Measurements from ENCODE around the gene MLLT1.

MLLT1 gene

DNA sequence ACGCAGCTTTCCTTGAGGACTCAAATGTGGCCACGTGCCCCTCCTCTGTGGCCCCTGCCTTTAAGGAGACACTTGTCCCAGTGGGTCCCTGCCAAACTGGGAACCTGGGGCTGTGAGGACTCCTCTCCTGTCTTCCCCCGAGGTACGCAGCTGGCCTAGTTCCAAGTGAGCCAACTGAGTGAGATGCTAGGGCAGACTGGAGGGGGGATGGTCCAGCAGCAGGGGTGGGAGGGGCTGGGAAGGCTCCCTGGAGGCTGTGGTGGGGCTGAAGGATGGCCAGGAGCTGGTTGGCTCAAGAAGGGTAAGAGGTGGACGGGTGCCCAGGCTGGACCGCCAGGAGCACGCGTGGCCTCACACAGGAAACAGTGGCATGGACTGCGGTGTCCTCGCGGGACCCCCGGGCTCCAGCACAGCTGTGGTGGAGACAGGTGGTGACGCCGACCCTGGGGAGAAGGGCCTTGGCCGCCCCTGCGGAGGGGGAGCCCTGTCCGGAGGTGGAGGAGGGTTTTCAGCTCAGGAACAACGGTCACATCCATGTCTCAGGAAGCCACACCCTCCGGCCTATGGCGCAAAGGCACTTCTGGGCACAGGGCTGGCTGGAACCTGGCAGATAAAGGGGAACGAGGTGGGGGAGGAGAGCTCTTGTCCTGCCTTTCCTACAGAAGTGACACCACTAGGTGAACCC lies 45.8 kb downstream of the MLLT1 start:
- no peak for DNase-seq

DNA sequence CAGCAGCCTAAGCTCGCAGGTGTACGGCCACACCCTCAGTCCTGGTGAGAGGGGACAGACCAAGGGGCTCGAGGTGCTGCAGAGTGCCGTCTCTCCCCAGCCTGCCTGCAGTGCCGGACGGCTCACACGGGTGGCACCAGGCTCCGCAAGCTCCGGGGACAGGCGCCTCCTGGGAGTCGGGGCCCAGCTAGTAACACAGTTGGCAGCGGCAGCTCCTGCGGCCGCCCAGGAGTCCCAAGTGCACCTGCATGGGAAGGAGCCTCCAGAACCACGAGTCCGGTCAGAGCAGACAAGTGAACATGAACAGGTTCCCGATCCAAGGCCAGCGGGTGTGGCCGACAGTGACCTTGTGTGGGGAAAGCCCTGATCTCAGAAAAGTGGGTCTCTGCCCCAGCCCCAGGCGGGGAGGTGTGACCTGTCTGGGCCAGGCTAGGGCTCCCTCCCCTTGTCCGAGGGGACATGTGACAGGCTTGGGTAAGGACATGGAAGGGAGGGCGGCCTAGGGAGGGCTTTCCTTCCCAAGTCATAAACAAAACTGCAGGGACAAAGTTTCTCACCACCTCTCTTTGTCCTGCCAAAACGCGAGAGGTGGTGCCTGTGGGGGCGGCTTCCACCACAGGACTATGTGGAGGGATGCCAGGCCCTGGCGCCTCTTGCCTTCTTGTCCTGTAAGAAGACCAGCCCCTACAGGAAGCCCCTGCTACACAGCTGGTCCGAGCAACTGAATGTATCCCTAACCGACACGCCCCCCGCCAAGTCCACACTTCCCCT lies 46.5 kb downstream of the MLLT1 start:
- no peak for DNase-seq

DNA sequence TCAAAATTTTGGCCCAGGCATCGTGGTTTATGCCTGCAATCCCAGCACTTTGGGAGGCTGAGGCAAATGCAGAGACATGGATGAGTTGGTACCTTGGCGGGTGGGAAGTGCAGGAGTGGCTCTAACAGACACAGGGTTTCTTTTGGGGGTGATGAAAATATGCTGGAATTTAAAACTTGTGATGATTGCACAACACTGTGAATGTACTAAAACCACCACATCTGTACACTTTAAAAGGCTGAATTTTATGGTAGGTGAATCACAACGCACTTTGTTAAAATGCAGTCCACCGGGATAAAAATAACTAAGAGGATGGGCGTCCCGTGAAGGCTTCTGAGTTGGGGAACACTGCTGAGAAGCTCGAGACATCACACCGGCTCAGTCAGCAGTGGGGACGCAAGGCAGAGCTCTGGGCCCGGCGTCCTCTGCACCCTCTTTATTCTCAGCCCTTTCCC lies 47.1 kb downstream of the MLLT1 start:
- DNase-seq, result no peak

DNA sequence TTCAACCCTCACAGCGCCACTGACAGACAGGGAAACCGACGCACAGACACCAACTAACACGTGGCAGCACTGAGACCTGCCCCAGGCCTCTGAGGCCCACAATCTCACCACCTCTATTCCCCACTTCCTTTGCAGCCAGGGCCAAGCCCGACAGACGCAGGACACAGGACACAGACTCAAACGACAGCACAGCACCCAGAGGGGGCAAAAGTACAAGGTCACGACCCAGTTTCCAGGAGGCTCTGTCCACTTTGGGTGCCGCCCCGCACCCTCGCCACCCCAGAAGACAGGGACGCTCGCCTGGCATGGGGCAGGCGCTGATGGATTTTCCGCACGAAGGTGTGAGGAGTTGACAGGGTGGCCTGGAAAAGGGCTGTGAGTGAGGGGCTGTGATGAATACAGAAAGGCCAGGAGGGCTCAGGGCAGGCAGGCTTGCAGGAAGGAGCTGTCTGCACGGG lies 48.8 kb downstream of the MLLT1 start:
- no peak for DNase-seq

DNA sequence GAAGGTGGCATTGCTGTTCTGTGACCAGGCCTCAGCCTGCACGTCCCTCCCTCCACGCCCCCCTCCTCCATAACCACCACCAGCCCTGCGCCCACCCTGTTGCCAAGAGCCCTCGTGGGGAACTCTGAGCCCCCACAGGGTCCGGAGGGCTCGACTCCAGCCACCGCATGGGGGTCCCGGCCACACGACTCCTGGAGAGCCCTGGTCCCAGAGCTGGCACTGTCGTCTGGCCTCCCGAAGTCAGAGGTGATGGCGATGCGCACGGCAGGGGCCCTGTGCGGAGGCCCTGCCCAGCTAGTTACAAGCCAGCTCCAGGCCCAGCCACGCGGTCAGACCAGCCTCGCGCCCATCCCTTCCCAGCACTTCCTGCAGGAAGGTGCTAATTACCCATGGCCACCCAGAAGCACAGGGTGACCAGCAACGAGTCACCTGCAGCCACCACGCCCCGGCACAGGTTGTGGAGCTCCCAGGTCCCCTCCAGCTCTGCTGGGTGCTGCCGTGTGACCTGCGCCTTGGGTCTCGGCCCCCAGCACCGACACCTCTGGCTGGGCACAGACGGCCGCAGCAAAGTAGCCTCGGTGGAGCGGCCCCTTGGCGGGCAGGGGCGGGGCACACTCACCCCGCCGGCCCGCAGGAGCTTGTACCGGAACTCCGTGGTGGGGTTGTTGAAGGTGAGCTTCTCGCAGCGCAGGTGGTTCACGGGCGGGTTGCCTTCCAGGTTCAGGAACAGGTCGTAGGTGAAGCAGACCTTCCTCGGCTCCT lies 49.6 kb downstream of the MLLT1 start:
- DNase-seq, result no peak

DNA sequence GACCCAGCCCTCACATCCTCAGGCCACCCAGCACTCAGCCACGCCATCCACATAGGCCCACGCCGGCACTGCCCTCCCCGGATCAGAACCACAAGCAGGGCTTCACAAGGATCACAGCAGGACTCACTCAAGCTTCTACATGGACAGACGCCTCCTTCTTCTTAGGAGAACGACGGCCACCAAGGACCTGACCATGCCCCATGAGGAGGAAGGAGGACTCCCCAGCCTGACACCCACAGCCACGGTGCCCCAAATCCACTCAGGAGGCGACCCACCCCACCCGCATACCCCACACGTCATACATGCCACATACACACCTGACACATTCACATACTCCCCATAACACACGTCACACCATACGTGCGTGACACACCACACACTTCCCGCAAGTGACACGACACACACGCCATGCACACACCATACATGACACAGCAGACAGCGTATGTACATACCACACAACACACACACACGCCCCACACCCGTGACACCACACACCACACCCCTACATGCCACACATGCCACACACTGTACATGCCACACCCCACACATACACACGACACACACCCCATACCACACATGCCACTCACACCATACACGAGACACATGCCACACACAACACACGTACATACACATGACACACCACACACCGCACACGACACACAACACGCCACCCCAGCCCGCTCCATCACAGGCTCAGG lies 50.4 kb downstream of the MLLT1 start:
- no peak for DNase-seq

DNA sequence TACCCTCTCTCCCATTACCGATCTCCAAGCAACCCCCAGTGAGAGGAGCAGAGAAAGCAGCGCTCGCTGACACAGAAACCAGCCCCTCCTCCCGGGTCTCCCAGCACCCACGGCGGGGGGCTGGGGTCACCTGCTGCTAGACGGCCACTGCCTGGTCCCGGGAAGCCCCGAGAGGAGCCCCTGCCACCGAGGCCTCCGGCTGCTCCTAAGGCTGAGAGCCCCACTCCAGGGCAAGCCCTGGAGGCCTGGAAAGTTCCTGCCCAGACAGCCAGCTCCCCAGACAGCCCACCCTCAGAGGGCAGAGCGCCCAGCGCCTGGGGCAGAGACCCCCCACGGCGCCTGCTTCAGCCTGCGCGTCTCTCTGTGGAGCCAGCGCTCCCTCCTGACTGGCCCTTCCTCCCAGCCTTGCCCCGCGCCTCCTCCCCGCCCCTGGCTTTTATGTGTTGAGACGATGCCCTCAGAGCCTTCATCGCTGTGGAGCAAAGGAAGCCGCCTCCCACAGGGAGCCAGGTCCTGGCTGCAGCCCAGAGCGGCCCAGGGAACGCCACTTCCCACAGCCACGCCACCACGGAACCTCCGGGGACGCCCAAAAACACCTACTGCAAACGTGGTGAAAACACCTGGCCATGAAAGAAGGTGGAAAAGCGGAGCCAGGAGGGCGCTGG lies 51.1 kb downstream of the MLLT1 start:
- DNase-seq, result no peak

DNA sequence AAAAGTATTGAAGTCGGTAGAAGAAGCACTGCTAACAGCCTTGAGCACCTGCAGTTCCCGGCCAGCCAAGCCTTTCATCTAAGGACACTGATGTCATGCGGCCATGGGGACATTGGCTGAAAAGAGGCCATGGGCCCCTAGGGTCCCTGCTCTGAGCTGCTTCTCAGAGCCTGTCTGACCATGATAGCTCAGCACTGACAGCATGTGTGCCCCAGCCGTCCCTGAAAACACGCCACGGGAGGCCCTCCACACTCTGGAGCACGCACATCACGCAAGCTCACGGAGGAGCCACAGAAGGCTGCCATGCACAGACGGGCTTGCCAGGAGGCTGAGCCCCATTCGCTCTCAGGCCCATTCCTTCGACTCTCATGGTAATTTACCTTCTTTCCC lies 51.8 kb downstream of the MLLT1 start:
- no peak for DNase-seq

DNA sequence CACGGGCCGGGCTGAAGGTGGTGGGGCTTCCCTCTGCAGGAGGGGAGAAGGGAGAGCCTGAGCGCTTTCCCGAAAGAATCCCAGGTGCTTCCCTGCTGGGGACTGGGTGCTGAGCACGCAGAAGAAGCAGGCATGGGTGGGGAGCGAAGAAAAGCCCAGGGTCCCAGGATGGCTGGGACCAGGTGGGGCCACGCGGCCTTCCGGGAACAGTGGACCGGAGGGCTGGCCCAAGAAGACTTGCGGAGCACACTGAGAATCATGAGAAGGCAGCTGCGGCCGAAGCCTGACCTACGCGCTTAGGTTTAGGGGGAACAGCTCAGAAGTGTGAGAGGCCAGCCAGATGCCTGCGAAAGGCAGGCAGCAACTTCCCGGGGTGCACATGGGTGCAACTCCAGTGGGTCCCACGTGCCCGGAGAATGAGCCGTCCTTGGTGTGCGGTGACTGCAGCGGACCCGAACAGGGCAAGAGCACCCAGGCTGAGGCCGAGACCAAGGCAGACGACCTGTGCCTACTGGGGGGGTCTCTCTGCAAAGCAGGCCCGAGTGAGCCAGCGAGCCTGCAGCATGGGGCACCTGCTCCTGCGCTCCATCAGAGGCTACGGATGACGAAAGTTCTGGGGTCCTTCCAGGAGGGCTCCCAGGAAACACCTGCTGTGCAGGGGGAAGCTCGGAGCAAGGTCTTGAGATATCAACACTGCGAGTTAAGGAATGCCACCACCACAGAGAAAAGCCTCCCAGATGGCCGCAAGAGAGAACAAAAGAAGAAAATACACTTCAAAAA lies 52.4 kb downstream of the MLLT1 start:
- DNase-seq, result no peak

DNA sequence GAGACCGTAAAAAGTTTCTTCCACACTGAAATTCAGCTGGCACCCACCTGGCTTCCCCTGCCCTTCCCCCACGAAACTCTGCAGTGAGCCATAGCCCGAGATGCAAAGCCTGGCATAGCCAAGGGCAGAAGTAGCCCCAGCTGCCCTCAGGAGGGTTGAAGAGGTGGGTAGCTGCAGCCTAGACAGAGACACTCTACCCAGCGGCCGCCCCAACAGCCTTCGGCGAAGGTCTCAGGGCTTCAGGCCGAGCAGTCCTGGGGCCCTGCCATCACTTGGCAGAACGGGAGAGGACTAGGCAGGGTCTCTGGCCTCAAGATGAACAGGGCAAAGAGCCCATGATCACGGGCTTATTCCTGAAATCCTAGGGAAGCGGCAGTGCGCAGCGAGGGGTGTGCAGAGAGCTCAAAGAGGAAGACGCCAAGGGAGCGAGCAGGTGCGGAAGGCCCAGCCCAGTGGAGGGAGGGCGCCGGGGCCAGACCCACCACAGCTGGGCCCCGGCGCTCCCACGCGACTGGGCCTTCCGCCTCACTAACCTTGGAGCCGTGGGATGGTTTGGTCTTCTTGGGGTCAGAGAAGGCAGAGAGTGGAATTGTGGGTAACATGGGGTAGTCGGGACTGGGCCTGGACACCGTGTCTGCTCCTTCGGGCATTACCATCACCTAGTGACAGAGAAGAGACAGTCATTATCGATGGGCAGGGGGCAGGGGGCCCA lies 53.2 kb downstream of the MLLT1 start:
- no peak for DNase-seq

DNA sequence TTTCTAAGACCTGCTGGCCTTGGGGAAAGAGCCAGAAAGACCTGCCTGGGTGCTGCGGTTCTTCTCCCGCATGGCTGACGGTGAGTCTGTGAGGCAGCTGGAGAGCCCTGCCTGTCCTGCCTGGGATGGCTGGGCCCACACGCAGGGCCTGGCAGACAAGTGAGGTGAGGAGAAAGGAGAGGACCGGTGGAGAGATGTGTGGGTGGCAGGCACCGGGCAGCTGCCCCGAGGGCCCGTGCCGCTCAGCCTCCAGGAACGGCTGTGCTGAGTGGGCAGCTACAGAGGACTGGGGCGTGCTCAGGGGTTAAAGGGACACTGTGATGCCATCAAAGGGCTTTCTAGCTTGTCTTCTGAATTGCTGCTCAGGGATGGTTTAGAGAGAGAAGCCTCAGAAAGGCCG lies 53.8 kb downstream of the MLLT1 start:
- no peak for DNase-seq

DNA sequence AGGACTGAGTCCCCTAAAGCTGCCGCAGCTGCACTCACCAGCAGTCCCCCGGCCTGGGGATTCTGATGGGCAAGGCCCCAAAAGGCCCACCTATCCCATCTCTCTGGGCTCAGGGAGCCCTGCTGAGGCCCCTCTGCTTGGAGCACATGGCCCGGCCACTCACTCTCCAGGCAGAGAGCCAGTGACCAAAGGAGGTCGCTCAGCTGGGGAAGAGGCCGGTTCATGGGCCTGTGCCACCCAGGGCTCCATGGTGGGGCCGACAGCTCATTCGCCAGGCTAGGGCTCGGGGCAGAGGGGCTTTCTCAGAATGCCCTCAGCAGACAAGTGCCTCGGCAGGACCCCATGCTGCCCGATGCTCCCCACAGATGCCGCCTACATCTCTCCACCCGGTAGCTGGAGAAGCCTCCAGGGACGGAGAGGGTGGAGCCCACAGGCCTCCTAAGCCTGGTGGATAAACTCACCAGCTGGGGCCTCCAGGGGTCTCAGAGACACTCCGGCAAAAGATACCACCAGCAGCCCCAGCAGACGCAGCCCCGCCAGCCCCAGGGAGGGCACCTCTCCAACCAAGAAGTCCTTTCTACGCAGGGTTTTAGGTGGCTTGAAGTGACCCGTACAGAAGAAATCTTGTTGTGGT lies 54.4 kb downstream of the MLLT1 start:
- no peak for DNase-seq

DNA sequence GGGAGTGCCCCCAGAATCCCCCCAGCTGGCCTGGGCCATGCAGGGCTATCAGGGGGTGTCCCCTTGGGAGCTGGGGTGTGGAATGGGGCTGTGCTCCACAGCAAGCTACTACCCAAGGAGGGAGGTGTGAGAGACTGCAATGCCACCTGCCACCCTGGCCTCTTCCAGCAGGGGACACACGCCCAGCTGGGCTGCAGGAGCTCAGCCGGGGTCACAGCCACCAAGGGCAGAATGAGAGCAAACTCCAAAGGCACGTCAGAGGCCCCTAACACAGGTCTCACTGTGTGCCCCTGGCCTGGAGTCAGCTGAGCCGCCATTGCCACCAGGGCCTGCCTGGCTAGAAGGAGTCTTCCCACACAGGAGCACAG lies 55.5 kb downstream of the MLLT1 start:
- no peak for DNase-seq

DNA sequence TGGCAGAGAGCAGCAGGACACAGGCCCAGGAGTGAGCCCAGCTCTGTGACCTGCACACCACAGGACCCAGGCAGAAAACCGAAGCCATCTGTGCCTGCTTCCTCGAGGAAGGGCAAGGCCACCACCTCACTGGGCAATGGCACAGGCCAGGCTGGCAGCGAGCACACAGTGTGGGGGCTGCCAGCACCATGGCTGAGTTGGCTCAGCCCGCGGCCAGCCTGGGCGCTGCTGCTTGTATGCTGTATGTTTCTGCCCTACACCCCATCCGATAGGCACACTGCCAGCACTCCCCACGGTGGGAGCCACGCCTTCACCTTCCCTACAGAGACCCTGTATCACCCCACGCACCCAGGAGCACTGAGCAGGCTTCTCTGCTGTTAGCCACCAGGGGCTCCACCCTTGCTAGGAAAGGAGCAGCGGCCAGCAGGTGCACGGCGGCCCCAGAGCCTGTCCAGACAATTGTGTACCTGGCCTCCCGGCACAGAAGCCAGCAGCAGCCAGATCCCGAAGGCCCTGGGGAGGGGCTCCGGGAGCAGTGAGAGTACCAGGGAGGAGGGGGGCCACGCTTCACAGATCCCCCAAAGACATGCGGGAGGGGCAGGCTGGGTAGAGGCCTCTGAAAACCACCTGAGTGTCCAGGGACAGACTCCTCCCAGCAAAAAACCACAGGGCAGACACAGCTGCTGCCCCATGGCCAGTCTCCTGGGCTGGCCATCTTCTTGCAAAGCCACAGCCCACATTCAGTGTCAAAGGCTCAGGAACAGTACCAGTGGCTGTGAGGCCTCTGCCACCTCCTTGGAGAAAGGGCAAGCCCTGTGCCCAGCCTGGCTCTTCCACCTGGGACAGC lies 56.1 kb downstream of the MLLT1 start:
- DNase-seq, result no peak

DNA sequence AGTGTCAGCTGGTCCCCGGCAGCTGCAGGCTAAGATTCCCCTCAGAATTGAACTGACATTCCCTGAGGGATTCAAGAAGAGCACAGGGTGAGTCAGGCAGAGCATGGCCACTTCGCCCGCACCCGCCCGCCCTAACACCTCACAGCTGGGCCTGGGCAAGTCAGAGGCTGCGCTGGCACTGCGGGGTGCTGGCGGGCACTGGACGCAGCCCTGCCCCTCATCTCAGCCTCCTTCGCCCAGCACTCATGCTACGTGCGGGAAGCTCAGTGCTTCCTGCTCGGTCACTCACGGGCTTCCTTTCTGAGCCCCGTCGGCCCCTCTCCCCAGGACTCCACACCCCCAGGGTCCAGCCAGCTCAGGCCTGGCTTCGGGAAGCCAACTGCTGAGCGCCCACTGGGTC lies 56.9 kb downstream of the MLLT1 start:
- DNase-seq, result no peak

DNA sequence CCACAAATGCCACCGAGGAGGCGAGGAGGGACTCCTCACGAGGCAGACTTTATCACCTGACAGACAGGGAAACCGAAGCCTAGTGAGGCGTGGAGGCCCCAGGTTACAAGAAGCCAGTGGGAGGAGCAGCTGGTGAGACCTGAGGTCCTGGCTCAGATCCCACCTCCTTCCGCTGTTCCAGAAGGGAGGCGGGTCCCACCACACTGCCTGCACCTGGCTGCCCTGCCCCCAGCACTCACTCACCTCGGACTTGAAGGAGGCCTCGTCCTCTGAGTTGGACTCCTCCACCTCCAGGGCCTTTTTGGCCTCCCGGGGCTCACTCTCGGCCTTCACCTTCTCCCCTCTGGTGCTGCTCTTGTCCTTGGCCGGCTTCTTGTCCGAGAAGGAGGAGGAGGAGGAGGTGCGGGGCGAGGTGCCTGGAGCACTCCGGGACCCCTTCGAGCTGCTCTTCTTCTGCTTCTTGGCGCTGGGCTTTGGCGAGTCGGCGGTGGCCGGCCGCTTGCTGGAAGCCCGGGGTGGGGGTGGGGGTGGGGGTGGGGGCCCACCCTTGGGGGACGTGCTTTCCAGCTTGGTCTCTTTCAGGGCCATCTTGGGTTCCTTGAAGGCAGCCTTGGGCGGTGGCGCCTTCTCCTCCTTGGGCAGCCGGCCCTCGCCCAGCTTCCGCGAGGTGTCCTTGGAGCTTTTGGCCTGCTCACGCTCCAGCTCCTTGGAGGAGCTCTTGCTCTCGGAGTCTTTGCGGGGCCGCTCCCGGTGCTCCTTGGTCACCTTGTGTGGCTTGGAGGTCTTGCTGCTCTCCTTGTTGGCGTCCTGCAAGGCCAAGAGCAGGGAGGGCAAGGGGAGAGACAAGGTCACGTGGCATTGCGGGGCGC lies 57.7 kb downstream of the MLLT1 start:
- DNase-seq, result no peak

DNA sequence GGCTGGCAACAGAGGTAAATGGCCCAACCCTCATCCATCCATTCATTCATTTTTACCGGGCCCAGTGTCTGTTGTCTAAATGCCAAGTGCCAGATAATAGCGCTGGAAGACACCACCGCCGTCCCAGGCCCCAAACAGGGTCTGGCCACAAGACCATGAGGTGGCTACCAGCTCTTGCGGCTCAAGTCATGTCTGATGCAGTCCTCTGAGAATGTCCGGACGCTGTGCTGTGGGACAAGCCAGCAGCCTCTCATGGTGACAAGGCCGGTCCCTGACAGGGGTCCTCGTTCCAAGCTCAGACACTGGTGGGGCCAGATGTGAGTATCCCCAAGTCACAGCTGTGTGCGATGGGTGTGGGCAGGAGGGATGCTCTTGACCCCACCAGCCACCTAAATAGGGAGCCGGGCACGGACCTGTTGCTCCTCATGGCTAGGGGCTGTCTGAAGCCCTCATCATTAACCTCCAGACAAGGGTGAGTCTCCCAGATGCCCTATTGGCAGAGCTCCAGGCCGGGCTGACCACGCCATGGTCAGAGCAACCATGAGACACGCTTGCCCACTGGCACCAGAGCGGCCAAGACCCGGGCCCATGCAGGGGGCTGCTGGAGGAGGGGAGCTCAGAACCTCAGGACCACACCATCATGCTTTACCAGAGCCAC lies 58.4 kb downstream of the MLLT1 start:
- no peak for DNase-seq
